Right atrium auricular region (tissue), 2 donors: Measurements from ENCODE around the gene PGLYRP4. TPM values are rescaled to one million over a fixed set of nuclear protein-coding genes. Genes with fewer than 3 reads are reported as not detected.

Experiments used
- DNase-seq: peaks from one replicate; pipeline ENCODE4 v3.0.0-alpha.2; 2019; ENCODE audit warnings: low spot score
- H3K27ac ChIP-seq, 2 donors: fragments of 200-600 bp; sonication (generic); 1 replicate in 1 of 2; 2 replicates in 1 of 2; pipeline ENCODE4 v1.5.1; 2016 to 2019
- H3K27me3 ChIP-seq, 2 donors: fragments of 200-600 bp; sonication (generic); one replicate each; pipeline versions ENCODE4 v1.5.1 to v1.6.0; 2017 to 2019
- H3K36me3 ChIP-seq: fragments of 200-600 bp; sonication (generic); one replicate; pipeline ENCODE4 v1.5.1; 2016
- H3K4me1 ChIP-seq, 2 donors: fragments of 200-600 bp; sonication (generic); one replicate each; pipeline versions ENCODE4 v1.5.1 to v1.6.0; 2017 to 2019
- H3K4me3 ChIP-seq, 2 donors: fragments of 200-600 bp; sonication (generic); 1 replicate in 1 of 2; 2 replicates in 1 of 2; pipeline ENCODE4 v1.5.1; 2017 to 2019; ENCODE audit warnings: mild to moderate bottlenecking in 1 of 2, moderate library complexity in 1 of 2
- H3K9me3 ChIP-seq, 2 donors: fragments of 200-600 bp; sonication (generic); one replicate each; pipeline ENCODE4 v1.5.1; 2019
- total RNA-seq, 2 donors: library from RNA; depleted of rRNA; stranded (reverse); fragments of >200 nt; gene quantifications; one replicate each; pipeline ENCODE4 v1.1.0, GENCODE V29; 2016
- TF ChIP-seq, protein P1 (sequence below), 2 donors: fragments of 200-600 bp; sonication (generic); IDR thresholded peaks; one replicate each; pipeline ENCODE4 v1.5.1; 2019; ENCODE audit warnings: antibody characterized with exemption in 2 of 2

PGLYRP4 gene
- total RNA-seq, 2 donors from 2014 or later, result not detected

DNA sequence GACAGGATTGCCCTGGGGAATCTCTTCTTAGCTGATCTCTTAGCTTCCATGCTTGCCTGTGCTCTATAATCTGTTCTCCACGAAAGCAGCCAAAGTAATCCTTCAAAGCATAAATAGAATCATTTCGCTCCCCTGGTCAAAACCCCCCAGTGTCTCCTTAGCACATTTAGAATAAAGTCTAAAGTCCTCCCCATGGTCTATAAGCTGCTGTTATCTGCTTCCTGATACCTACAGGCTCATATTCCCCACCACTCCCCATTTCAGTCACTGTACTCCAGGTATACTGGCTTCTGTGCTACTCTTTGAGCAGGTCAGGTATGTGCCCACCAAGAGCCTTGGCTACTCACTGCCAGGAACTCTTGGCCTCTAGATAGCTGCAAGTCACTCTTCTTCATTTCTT, 23.9 kb upstream of the PGLYRP4 start:
- no peaks in the 10 kb centered on the region for H3K9me3 ChIP-seq
- no peak for DNase-seq
- H3K27ac ChIP-seq, result no peak overlapping the region
- no peak overlapping the region for H3K4me3 ChIP-seq
- H3K36me3 ChIP-seq, result no peaks in the 10 kb centered on the region
- H3K4me1 ChIP-seq, result no peaks in the 10 kb centered on the region
- no peaks in the 10 kb centered on the region for H3K27me3 ChIP-seq
- TF ChIP-seq, protein P1, sequence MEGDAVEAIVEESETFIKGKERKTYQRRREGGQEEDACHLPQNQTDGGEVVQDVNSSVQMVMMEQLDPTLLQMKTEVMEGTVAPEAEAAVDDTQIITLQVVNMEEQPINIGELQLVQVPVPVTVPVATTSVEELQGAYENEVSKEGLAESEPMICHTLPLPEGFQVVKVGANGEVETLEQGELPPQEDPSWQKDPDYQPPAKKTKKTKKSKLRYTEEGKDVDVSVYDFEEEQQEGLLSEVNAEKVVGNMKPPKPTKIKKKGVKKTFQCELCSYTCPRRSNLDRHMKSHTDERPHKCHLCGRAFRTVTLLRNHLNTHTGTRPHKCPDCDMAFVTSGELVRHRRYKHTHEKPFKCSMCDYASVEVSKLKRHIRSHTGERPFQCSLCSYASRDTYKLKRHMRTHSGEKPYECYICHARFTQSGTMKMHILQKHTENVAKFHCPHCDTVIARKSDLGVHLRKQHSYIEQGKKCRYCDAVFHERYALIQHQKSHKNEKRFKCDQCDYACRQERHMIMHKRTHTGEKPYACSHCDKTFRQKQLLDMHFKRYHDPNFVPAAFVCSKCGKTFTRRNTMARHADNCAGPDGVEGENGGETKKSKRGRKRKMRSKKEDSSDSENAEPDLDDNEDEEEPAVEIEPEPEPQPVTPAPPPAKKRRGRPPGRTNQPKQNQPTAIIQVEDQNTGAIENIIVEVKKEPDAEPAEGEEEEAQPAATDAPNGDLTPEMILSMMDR (IDR thresholded peaks at IDR 0.05), result no peak

GRCh38 chr1:153371231-153371630, 22.6 kb upstream of the PGLYRP4 start:
- no peaks in the 10 kb centered on the region for H3K9me3 ChIP-seq
- no peak overlapping the region for H3K4me3 ChIP-seq
- no peak overlapping the region for H3K27ac ChIP-seq
- H3K27me3 ChIP-seq, result no peaks in the 10 kb centered on the region
- no peaks in the 10 kb centered on the region for H3K4me1 ChIP-seq
- TF ChIP-seq, protein P1 (IDR thresholded peaks at IDR 0.05), result no peak
- DNase-seq, result no peak
- no peaks in the 10 kb centered on the region for H3K36me3 ChIP-seq

DNA sequence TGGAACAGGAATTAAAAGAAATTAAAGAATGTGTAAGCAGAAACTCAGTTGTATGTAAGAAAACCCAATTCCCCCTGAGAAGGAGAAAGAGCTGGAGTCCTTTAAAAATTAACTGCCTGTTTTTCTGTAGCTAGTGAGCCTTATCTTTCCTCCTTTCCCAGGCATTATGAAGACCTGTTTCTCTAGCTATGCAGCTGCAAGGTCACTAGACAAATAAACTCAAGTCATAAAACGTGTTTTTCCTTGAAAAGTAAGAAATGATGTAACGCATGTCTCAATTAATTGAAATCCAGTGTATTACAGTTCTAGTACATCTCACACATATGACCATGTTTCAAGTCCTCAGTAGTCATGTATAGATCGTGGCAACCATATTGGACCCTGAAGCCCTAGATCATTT, 21.5 kb upstream of the PGLYRP4 start:
- TF ChIP-seq, protein P1 (IDR thresholded peaks at IDR 0.05), result no peak
- Histone ChIP-seq H3K4me1 (no peaks in the 10 kb centered on the region), H3K27me3 (no peaks in the 10 kb centered on the region), H3K9me3 (no peaks in the 10 kb centered on the region), H3K27ac (no peak overlapping the region), H3K36me3 (no peaks in the 10 kb centered on the region), H3K4me3 (no peak overlapping the region)
- DNase-seq, result no peak

DNA sequence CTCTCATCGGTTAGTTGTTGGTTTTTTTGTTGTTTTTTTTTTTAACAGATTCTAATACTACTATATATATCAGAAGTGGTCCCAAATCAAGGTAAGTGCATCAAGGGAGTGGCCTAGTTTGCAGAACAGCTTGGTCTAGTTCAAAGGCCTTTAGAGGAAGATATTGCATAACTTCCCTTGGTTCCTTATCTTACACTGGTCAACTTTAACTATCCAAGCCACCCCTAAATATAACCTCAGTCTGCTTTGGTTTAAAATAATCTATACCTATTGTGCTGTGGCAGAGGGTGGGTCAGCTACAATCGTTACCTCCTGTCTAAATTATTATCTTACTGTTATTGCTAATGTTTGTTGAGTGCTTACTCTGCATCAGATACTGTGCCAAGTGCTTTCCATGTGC, 19.9 kb upstream of the PGLYRP4 start:
- H3K4me3 ChIP-seq, result no peak overlapping the region
- no peaks in the 10 kb centered on the region for H3K4me1 ChIP-seq
- DNase-seq, result no peak
- H3K36me3 ChIP-seq, result no peaks in the 10 kb centered on the region
- TF ChIP-seq, protein P1 (IDR thresholded peaks at IDR 0.05), result no peak
- no peak overlapping the region for H3K27ac ChIP-seq
- H3K9me3 ChIP-seq, result no peaks in the 10 kb centered on the region
- no peaks in the 10 kb centered on the region for H3K27me3 ChIP-seq

- no peaks in the 10 kb centered on the region for H3K9me3 ChIP-seq
- no peak overlapping the region for H3K4me3 ChIP-seq
- H3K4me1 ChIP-seq, result no peaks in the 10 kb centered on the region
- no peak overlapping the region for H3K27ac ChIP-seq
- TF ChIP-seq, protein P1 (IDR thresholded peaks at IDR 0.05), result no peak
- H3K36me3 ChIP-seq, result no peaks in the 10 kb centered on the region
- DNase-seq, result no peak
- no peaks in the 10 kb centered on the region for H3K27me3 ChIP-seq
Observed at GRCh38 chr1:153367090-153367489, 18.4 kb upstream of the PGLYRP4 start.

- Histone ChIP-seq H3K27ac (no peak overlapping the region), H3K9me3 (no peaks in the 10 kb centered on the region), H3K4me3 (no peak overlapping the region), H3K4me1 (no peaks in the 10 kb centered on the region), H3K27me3 (no peaks in the 10 kb centered on the region), H3K36me3 (no peaks in the 10 kb centered on the region)
- TF ChIP-seq, protein P1 (IDR thresholded peaks at IDR 0.05), result no peak
- no peak for DNase-seq
Observed at GRCh38 chr1:153366261-153366660, 17.6 kb upstream of the PGLYRP4 start.
